H1 (cell line): Measurements from ENCODE around the gene CEP44. TPM values are rescaled to one million over a fixed set of nuclear protein-coding genes. Genes with fewer than 3 reads are reported as not detected.

Source experiments
- CTCF ChIA-PET: fragments of 300-600 bp; sonication (Branson Sonifier 250); formaldehyde crosslinking; loops from one replicate; lab custom pipeline; 2021; ENCODE audit not compliant: partially characterized antibody; lab: Charles Lee
- POLR2A ChIA-PET: fragments of 300-600 bp; sonication (Branson Sonifier 250); formaldehyde crosslinking; loops from one replicate; lab custom pipeline; 2021; ENCODE audit warnings: inconsistent platforms; ENCODE audit not compliant: partially characterized antibody; lab: Charles Lee
- DNase-seq, 2 experiments: peaks; one replicate each; pipeline versions ENCODE4 v3.0.0 to v3.0.0-alpha.2; 2010 to 2022; ENCODE audit warnings: low spot score in 2 of 2, low read depth in 1 of 2, mixed read lengths in 1 of 2
- FAIRE-seq: peaks from 2 replicates; lab custom pipeline; 2011; peaks lifted over from hg19 to GRCh38; lab: Jason Lieb, UNC
- H2AFZ ChIP-seq: 2 replicates; pipeline ENCODE4 v1.8.1; 2012; ENCODE audit warnings: low read length, inconsistent platforms
- H2AK5ac ChIP-seq: 2 replicates; pipeline ENCODE4 v1.6.1; 2013; ENCODE audit warnings: low read depth, low read length
- H2BK120ac ChIP-seq: replicated peaks from 2 replicates; pipeline ENCODE3; 2013; ENCODE audit warnings: low read depth, low read length, inconsistent platforms
- H2BK12ac ChIP-seq: 2 replicates; pipeline ENCODE4 v1.6.1; 2013; ENCODE audit warnings: low read depth, low read length
- H2BK15ac ChIP-seq: 2 replicates; pipeline ENCODE4 v1.6.1; 2013; ENCODE audit warnings: low read length
- H2BK20ac ChIP-seq: 2 replicates; pipeline ENCODE4 v1.6.1; 2013; ENCODE audit warnings: low read length
- H2BK5ac ChIP-seq: 2 replicates; pipeline ENCODE4 v1.6.1; 2013; ENCODE audit warnings: low read depth, low read length
- H3K14ac ChIP-seq: 2 replicates; pipeline ENCODE4 v1.6.1; 2013; ENCODE audit warnings: inconsistent platforms; ENCODE audit not compliant: insufficient read length
- H3K18ac ChIP-seq: 2 replicates; pipeline ENCODE4 v1.6.1; 2013; ENCODE audit warnings: low read length; ENCODE audit errors: extremely low read depth
- H3K23ac ChIP-seq: 2 replicates; pipeline ENCODE4 v1.6.1; 2013; ENCODE audit warnings: inconsistent platforms; ENCODE audit not compliant: insufficient read length
- H3K23me2 ChIP-seq: 2 replicates; pipeline ENCODE4 v1.6.1; 2013; ENCODE audit warnings: low read depth, low read length
- H3K27ac ChIP-seq: 2 replicates; pipeline ENCODE4 v1.6.1; 2011; ENCODE audit warnings: low read depth, low read length, inconsistent platforms
- H3K27me3 ChIP-seq, 4 experiments: replicated peaks in 1 of 4; 1 replicate in 1 of 4; 2 replicates in 3 of 4; pipeline versions ENCODE4 v1.6.1 to v1.8.1; 2011 to 2013; ENCODE audit warnings: low read length in 3 of 4, mild to moderate bottlenecking in 3 of 4, inconsistent platforms in 2 of 4, mixed read lengths in 2 of 4, moderate library complexity in 1 of 4; ENCODE audit not compliant: control insufficient read depth in 3 of 4, insufficient read depth in 3 of 4; ENCODE audit errors: extremely low read depth in 1 of 4
- H3K36me3 ChIP-seq, 4 experiments: 2 replicates each; pipeline versions ENCODE4 v1.6.1 to v1.8.1; 2011 to 2013; ENCODE audit warnings: mild to moderate bottlenecking in 4 of 4, low read length in 3 of 4, moderate library complexity in 2 of 4, control low read depth in 1 of 4, inconsistent platforms in 1 of 4; ENCODE audit not compliant: insufficient read depth in 4 of 4, control insufficient read depth in 2 of 4
- H3K4ac ChIP-seq: replicated peaks from 2 replicates; pipeline ENCODE3; 2013; ENCODE audit warnings: low read length, low read depth, mixed read lengths, inconsistent platforms; ENCODE audit not compliant: insufficient read length
- H3K4me1 ChIP-seq, 4 experiments: replicated peaks in 1 of 4; 1 replicate in 1 of 4; 2 replicates in 3 of 4; pipeline versions ENCODE4 v1.6.1 to v1.8.1; 2011 to 2013; ENCODE audit warnings: low read length in 3 of 4, inconsistent platforms in 2 of 4, mixed read lengths in 1 of 4; ENCODE audit not compliant: insufficient read depth in 4 of 4, control insufficient read depth in 3 of 4
- H3K4me2 ChIP-seq, 2 experiments: 2 replicates each; pipeline versions ENCODE4 v1.6.1 to v1.8.1; 2011 to 2013; ENCODE audit warnings: low read depth in 2 of 2, low read length in 2 of 2, control low read depth in 1 of 2, inconsistent platforms in 1 of 2, mild to moderate bottlenecking in 1 of 2; ENCODE audit not compliant: insufficient read depth in 1 of 2
- H3K4me3 ChIP-seq, 4 experiments: fragments of 200-600, 300-600 bp in 1 of 4; sonication (generic), shearing (Covaris generic), sonication (Bioruptor Twin) in 1 of 4; 2 replicates each; pipeline versions ENCODE4 v1.5.1 to v1.8.1; 2011 to 2016; ENCODE audit warnings: low read length in 4 of 4, low read depth in 3 of 4, control low read depth in 2 of 4, inconsistent platforms in 2 of 4, mild to moderate bottlenecking in 2 of 4, mixed read lengths in 1 of 4, moderate library complexity in 1 of 4; ENCODE audit not compliant: insufficient read depth in 2 of 4; ENCODE audit errors: extremely low read depth in 1 of 4
- H3K56ac ChIP-seq: replicated peaks from 2 replicates; pipeline ENCODE3; 2013; ENCODE audit warnings: low read depth, mild to moderate bottlenecking, mixed read lengths, low read length, inconsistent platforms; ENCODE audit not compliant: insufficient read length
- H3K79me1 ChIP-seq: 2 replicates; pipeline ENCODE4 v1.6.1; 2013; ENCODE audit warnings: low read depth, low read length, control low read depth
- H3K79me2 ChIP-seq, 2 experiments: 2 replicates each; pipeline versions ENCODE4 v1.6.1 to v1.8.1; 2012 to 2013; ENCODE audit warnings: low read length in 2 of 2, mild to moderate bottlenecking in 2 of 2, inconsistent platforms in 1 of 2; ENCODE audit not compliant: insufficient read depth in 2 of 2, control insufficient read depth in 1 of 2
- H3K9ac ChIP-seq, 4 experiments: replicated peaks in 1 of 4; 1 replicate in 1 of 4; 2 replicates in 3 of 4; pipeline versions ENCODE4 v1.6.1 to v1.8.1; 2011 to 2013; ENCODE audit warnings: low read depth in 3 of 4, low read length in 3 of 4, control low read depth in 2 of 4, mild to moderate bottlenecking in 2 of 4, moderate library complexity in 2 of 4, inconsistent platforms in 1 of 4; ENCODE audit errors: extremely low read depth in 1 of 4
- H3K9me3 ChIP-seq, 2 experiments: 2 replicates each; pipeline versions ENCODE4 v1.6.1 to v1.8.1; 2012 to 2013; ENCODE audit warnings: mild to moderate bottlenecking in 2 of 2, moderate library complexity in 2 of 2, control low read depth in 1 of 2, inconsistent platforms in 1 of 2, low read depth in 1 of 2, low read length in 1 of 2, mixed read lengths in 1 of 2; ENCODE audit not compliant: insufficient read depth in 2 of 2
- H4K20me1 ChIP-seq, 2 experiments: replicated peaks in 1 of 2; 2 replicates each; pipeline versions ENCODE3 to v1.8.1; 2011 to 2013; ENCODE audit warnings: inconsistent platforms in 2 of 2, low read length in 2 of 2, mild to moderate bottlenecking in 1 of 2; ENCODE audit not compliant: insufficient read depth in 2 of 2, control insufficient read depth in 1 of 2
- H4K5ac ChIP-seq: 2 replicates; pipeline ENCODE4 v1.6.1; 2013; ENCODE audit warnings: low read length, low read depth, mixed read lengths, inconsistent platforms; ENCODE audit not compliant: insufficient read length
- H4K8ac ChIP-seq: 2 replicates; pipeline ENCODE4 v1.8.0; 2013; ENCODE audit warnings: mild to moderate bottlenecking, moderate library complexity, low read length, inconsistent platforms; ENCODE audit not compliant: insufficient read depth; ENCODE audit errors: extremely low read depth
- H4K91ac ChIP-seq: replicated peaks from 2 replicates; pipeline ENCODE3; 2013; ENCODE audit warnings: low read length, mixed read lengths, inconsistent platforms; ENCODE audit not compliant: insufficient read length
- CBX5 ChIP-seq: fragments of 300-800, 300-1000 bp; sonication (generic); IDR thresholded peaks from 2 replicates; pipeline ENCODE4 v1.7.1; 2016; ENCODE audit warnings: antibody characterized with exemption, low read length, low read depth
- CEBPB ChIP-seq: IDR thresholded peaks from 2 replicates; pipeline ENCODE4 v1.6.1; 2012; ENCODE audit warnings: low read depth, low read length
- CTCF ChIP-seq, 3 experiments: IDR thresholded peaks; 1 replicate in 2 of 3; 2 replicates in 1 of 3; pipeline versions ENCODE4 v1.5.1 to v1.6.1; 2011; ENCODE audit warnings: low read length in 3 of 3, mild to moderate bottlenecking in 3 of 3, inconsistent platforms in 2 of 3, low read depth in 1 of 3, moderate library complexity in 1 of 3; ENCODE audit not compliant: insufficient read depth in 1 of 3; ENCODE audit errors: control extremely low read depth in 1 of 3
- KDM1A ChIP-seq: fragments of 200-600, 300-600 bp; sonication (generic); IDR thresholded peaks from 2 replicates; pipeline ENCODE4 v1.7.1; 2016; ENCODE audit warnings: mild to moderate bottlenecking, low read length, borderline replicate concordance
- RXRA ChIP-seq: IDR thresholded peaks from 2 replicates; pipeline ENCODE4 v1.6.1; 2011; ENCODE audit warnings: low read depth, mild to moderate bottlenecking, low read length, moderate library complexity; ENCODE audit not compliant: insufficient read depth
- SIN3A ChIP-seq, 2 experiments: IDR thresholded peaks in 1 of 2; conservative IDR thresholded peaks in 1 of 2; 2 replicates each; pipeline ENCODE4 v1.6.1; 2011 to 2012; ENCODE audit warnings: low read length in 2 of 2, improper control_type of control experiment in 1 of 2, low read depth in 1 of 2, mild to moderate bottlenecking in 1 of 2
- SRF ChIP-seq: IDR thresholded peaks from 2 replicates; pipeline ENCODE4 v1.6.1; 2011; ENCODE audit warnings: mild to moderate bottlenecking, low read depth, low read length, moderate library complexity
- WGBS, 2 experiments: shearing (Covaris generic) in 1 of 2; methylation state at CpG; one replicate each; pipeline versions ENCODE4 v1.1.6 to v1.1.7; 2013 to 2015; ENCODE audit warnings: low lambda C conversion rate in 2 of 2, mixed read lengths in 2 of 2, inconsistent platforms in 1 of 2, low coverage in 1 of 2, missing lambda C conversion rate in 1 of 2; ENCODE audit not compliant: insufficient replicate concordance in 2 of 2, insufficient coverage in 1 of 2, insufficient read length in 1 of 2; ENCODE audit errors: extremely low coverage in 1 of 2, missing lambda C conversion rate in 1 of 2; 5-methylcytosine and 5-hydroxymethylcytosine counted together
- polyA plus RNA-seq, 7 experiments: library from polyadenylated mRNA; depleted of rRNA in 3 of 7; stranded (reverse) in 5 of 7; unstranded in 2 of 7; fragments of >200 nt in 5 of 7; fragments of 200-250 nt in 2 of 7; gene quantifications; 1 replicate in 5 of 7; 2 replicates in 1 of 7; 4 replicates in 1 of 7; pipeline versions ENCODE4 v1.2.1 to v1.2.3, GENCODE V29; 2011 to 2013; ENCODE audit warnings: missing spikeins in 2 of 7, mixed read lengths in 2 of 7
- total RNA-seq: library from RNA; stranded (reverse); fragmentation: NEBNext Ultra II Directional; extraction: Animal tissue kit (Norgen Biotek cat#: 25700); gene quantifications from 2 replicates; pipeline ENCODE4 v1.2.1, GENCODE V29; 2021

The CEP44 gene
- total and polyA plus RNA-seq, 2 of the 8 experiments (the other 6 are each of a cell fraction or from before 2014, with no cell fraction given), result 3.4 to 17.1 TPM

DNA sequence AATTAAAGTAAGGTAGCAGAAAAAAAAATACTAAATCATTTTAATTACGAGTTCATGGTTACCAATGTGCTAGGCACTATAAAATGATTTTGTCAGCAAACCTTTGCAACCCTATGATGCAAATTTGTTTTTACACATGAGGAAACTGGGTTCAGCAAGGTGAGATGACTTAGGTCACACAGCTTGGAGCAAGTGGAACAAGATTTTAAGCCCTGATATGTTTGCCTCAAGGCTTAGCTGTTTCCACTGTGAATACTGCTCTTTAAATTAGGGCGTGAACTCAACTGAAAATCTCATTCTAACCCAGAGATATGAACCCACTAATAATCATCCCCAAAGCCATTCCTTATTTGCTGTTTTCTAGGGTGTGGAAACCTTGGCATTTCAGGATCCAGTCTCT, 86.3 kb downstream of the CEP44 start:
- ChIA-PET POLR2A (no interaction called here), CTCF (interaction anchor here (0.8 to 1.9 kb wide), 3 partner anchors 33 to 343 kb away, joined by 3 to 5 read pairs (median 3); no protein-coding TSS in a partner anchor)
- no peak overlapping the region for H3K27ac ChIP-seq
- peaks cover 0 to 3% (median 0%) of the 10 kb centered on the region in 4 experiments; a peak in 1 of 7 replicates for H3K27me3 ChIP-seq
- H3K4me2 ChIP-seq, result no peak overlapping the region
- TF ChIP-seq CTCF (IDR thresholded peaks at IDR 0.05; ENCODE audit: control extremely low read depth in 1 of 3, insufficient read depth in 1 of 3, low read depth in 1 of 3, low read length in 3 of 3) (no peak), KDM1A (no peak), CBX5 (no peak), SRF (no peak), SIN3A (conservative IDR thresholded peaks at IDR 0.05 in 1 of 2, IDR thresholded peaks at IDR 0.05 in 1 of 2; ENCODE audit: low read depth in 1 of 2, low read length in 2 of 2) (no peak), RXRA (no peak), CEBPB (no peak)
- no peak overlapping the region for H4K5ac ChIP-seq
- no peak overlapping the region for H2BK12ac ChIP-seq
- no peak overlapping the region for H3K14ac ChIP-seq
- no peak overlapping the region for H3K4ac ChIP-seq
- no peaks in the 10 kb centered on the region for H3K79me2 ChIP-seq
- H3K18ac ChIP-seq, result no peak overlapping the region
- DNase-seq (no peak), FAIRE-seq (no peak)
- no peaks in the 10 kb centered on the region for H3K36me3 ChIP-seq
- H4K8ac ChIP-seq, result no peak overlapping the region
- H2BK15ac ChIP-seq, result no peak overlapping the region
- H3K4me3 ChIP-seq, result no peak overlapping the region
- H3K23ac ChIP-seq, result no peak overlapping the region
- no peak overlapping the region for H4K91ac ChIP-seq
- no peak overlapping the region for H3K56ac ChIP-seq
- H2BK20ac ChIP-seq, result no peak overlapping the region
- H2AK5ac ChIP-seq, result no peak overlapping the region
- no peak overlapping the region for H2BK5ac ChIP-seq
- H2AFZ ChIP-seq, result 0 out of 2 replicates have a peak overlapping the region, but pooled peaks have one; percentile 38
- H3K9ac ChIP-seq, result no peak overlapping the region
- no peaks in the 10 kb centered on the region for H4K20me1 ChIP-seq
- no peak overlapping the region for H2BK120ac ChIP-seq
- H3K4me1 ChIP-seq, result no peaks in the 10 kb centered on the region
- WGBS, 2 experiments, result 84% methylated on average over 2 of the region's 2 CpGs; no CpG with 5 or more reads in 1 of the 2 experiments
- peaks cover 0 to 12% of the 10 kb centered on the region in 2 experiments; a peak in 2 of 4 replicates for H3K9me3 ChIP-seq
- no peaks in the 10 kb centered on the region for H3K23me2 ChIP-seq
- no peaks in the 10 kb centered on the region for H3K79me1 ChIP-seq
